Keratinocyte (primary cell): ENCODE results near the gene RRP1. TPM values are rescaled to one million over a fixed set of nuclear protein-coding genes. Genes with fewer than 3 reads are reported as not detected.

ENCODE experiments used
- DNase-seq: peaks from one replicate; pipeline ENCODE4 v3.0.0-alpha.2; 2011; ENCODE audit warnings: low read depth, missing footprints, low spot score
- FAIRE-seq: peaks from 2 replicates; lab custom pipeline; 2011; peaks lifted over from hg19 to GRCh38; lab: Jason Lieb, UNC
- H2AFZ ChIP-seq: 2 replicates; pipeline ENCODE4 v1.6.0; 2012; ENCODE audit warnings: low read length, control low read depth, inconsistent platforms; ENCODE audit not compliant: control insufficient read depth
- H3K27ac ChIP-seq: 2 replicates; pipeline ENCODE4 v1.5.1; 2011; ENCODE audit warnings: low read length; ENCODE audit not compliant: control insufficient read depth, insufficient read depth
- H3K27me3 ChIP-seq: 3 replicates; pipeline ENCODE4 v1.6.0; 2011; ENCODE audit warnings: low read length; ENCODE audit not compliant: control insufficient read depth, insufficient read depth; ENCODE audit errors: extremely low read depth
- H3K36me3 ChIP-seq, 2 experiments: 2 replicates in 1 of 2; 3 replicates in 1 of 2; pipeline ENCODE4 v1.5.1; 2011; ENCODE audit warnings: low read length in 2 of 2, mild to moderate bottlenecking in 1 of 2; ENCODE audit not compliant: control insufficient read depth in 2 of 2, insufficient read depth in 2 of 2; ENCODE audit errors: extremely low read depth in 1 of 2
- H3K4me1 ChIP-seq: 3 replicates; pipeline ENCODE4 v1.5.1; 2011; ENCODE audit warnings: low read length; ENCODE audit not compliant: control insufficient read depth, insufficient read depth; ENCODE audit errors: extremely low read depth
- H3K4me2 ChIP-seq: 3 replicates; pipeline ENCODE4 v1.6.0; 2011; ENCODE audit warnings: low read depth, low read length; ENCODE audit not compliant: control insufficient read depth, insufficient read depth; ENCODE audit errors: extremely low read depth
- H3K4me3 ChIP-seq, 3 experiments: fragments of 200-600 bp in 1 of 3; sonication (generic) in 1 of 3; 2 replicates in 2 of 3; 3 replicates in 1 of 3; pipeline ENCODE4 v1.5.1; 2011 to 2016; ENCODE audit warnings: low read length in 3 of 3, mild to moderate bottlenecking in 3 of 3, control low read depth in 2 of 3, inconsistent platforms in 1 of 3, low read depth in 1 of 3, mixed read lengths in 1 of 3, mixed run types in 1 of 3, moderate library complexity in 1 of 3; ENCODE audit not compliant: control insufficient read depth in 2 of 3, insufficient read depth in 2 of 3; ENCODE audit errors: extremely low read depth in 1 of 3
- H3K79me2 ChIP-seq: 2 replicates; pipeline ENCODE4 v1.6.0; 2012; ENCODE audit warnings: low read length; ENCODE audit not compliant: control insufficient read depth, insufficient read depth
- H3K9ac ChIP-seq: 3 replicates; pipeline ENCODE4 v1.6.0; 2011; ENCODE audit warnings: low read length; ENCODE audit not compliant: control insufficient read depth, insufficient read depth; ENCODE audit errors: extremely low read depth
- H3K9me1 ChIP-seq: 3 replicates; pipeline ENCODE4 v1.6.0; 2011; ENCODE audit warnings: low read length; ENCODE audit not compliant: control insufficient read depth, insufficient read depth; ENCODE audit errors: extremely low read depth
- H3K9me3 ChIP-seq: 2 replicates; pipeline ENCODE4 v1.5.1; 2012; ENCODE audit warnings: low read depth, low read length; ENCODE audit not compliant: control insufficient read depth
- H4K20me1 ChIP-seq: 3 replicates; pipeline ENCODE4 v1.6.0; 2011; ENCODE audit warnings: low read length; ENCODE audit not compliant: control insufficient read depth, insufficient read depth; ENCODE audit errors: extremely low read depth
- CTCF ChIP-seq, 3 experiments: IDR thresholded peaks in 1 of 3; conservative IDR thresholded peaks in 1 of 3; optimal IDR thresholded peaks in 1 of 3; 2 replicates in 2 of 3; 3 replicates in 1 of 3; pipeline versions ENCODE3 to v1.5.1; 2011; ENCODE audit warnings: low read length in 3 of 3, mild to moderate bottlenecking in 3 of 3, moderate library complexity in 2 of 3, control low read depth in 1 of 3, inconsistent platforms in 1 of 3; ENCODE audit not compliant: insufficient read depth in 2 of 3; ENCODE audit errors: extremely low read depth in 1 of 3
- EZH2 ChIP-seq: IDR thresholded peaks from one replicate; pipeline ENCODE4 v1.6.1; 2012; ENCODE audit warnings: inconsistent platforms, mild to moderate bottlenecking, low read length, moderate library complexity
- dilution Hi-C: fragments of 300-500 bp; cut with MboI; formaldehyde crosslinking; loops from one replicate; pipeline ENCODE4 v1.7.0; 2020; ENCODE audit warnings: low sequenced_read_pairs; ENCODE audit not compliant: extremely low pct_ligation_motif_present
- polyA plus RNA-seq, 5 experiments: library from polyadenylated mRNA; depleted of rRNA in 3 of 5; stranded (reverse) in 3 of 5; stranded (forward) in 1 of 5; unstranded in 1 of 5; fragments of >200 nt; gene quantifications; 1 replicate in 1 of 5; 2 replicates in 3 of 5; 3 replicates in 1 of 5; pipeline versions ENCODE4 v1.2.1 to v1.2.3, GENCODE V29; 2011 to 2012; ENCODE audit warnings: missing spikeins in 2 of 5, low read depth in 1 of 5, low replicate concordance in 1 of 5

Gene RRP1
- polyA plus RNA-seq, 1 donor (not counting 4 experiments of a cell fraction or from before 2014, with no cell fraction given) = 25.0 TPM

- Histone ChIP-seq H3K9me1 (no peaks in the 10 kb centered on the region), H3K27me3 (no peaks in the 10 kb centered on the region), H2AFZ (no peak overlapping the region), H3K79me2 (peaks cover 7% of the 10 kb centered on the region), H3K27ac (no peak overlapping the region), H3K4me1 (no peaks in the 10 kb centered on the region), H3K4me2 (no peak overlapping the region), H3K9ac (no peak overlapping the region), H3K9me3 (no peaks in the 10 kb centered on the region), H3K4me3 (no peak overlapping the region), H4K20me1 (no peaks in the 10 kb centered on the region), H3K36me3 (peaks cover 55 to 69% of the 10 kb centered on the region in 2 experiments)
- no peak for FAIRE-seq
- DNase-seq = no peak
- no peak for TF ChIP-seq CTCF (optimal IDR thresholded peaks at IDR 0.05 in 1 of 3, IDR thresholded peaks at IDR 0.05 in 1 of 3, conservative IDR thresholded peaks at IDR 0.05 in 1 of 3; ENCODE audit: extremely low read depth in 1 of 3, insufficient read depth in 2 of 3, low read length in 3 of 3)
- TF ChIP-seq EZH2 = no peak
- dilution Hi-C loops = no loop called here
Observed at GRCh38 chr21:43799301-43799840, 10.0 kb downstream of the RRP1 start.

DNA sequence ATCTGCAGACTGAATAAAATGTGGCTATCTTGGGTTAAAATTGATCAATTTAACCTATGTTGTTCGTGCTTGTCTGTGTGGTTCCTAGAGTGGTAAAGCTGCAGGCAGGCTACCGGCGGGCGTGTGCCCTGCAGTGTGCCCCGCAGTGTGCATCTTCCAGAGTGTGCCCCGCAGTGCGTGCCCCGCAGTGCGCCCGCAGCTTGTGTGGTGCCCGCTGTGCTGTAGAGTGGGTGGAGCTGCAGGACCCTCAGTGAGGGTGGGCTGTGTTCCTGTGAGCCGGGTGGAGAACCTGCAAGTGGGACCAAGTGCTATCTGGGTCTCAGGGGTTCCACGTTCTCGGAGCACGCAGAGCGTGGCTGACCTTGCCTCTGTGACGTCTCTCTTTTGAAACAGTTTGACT is 10.7 kb downstream of the RRP1 start:
- DNase-seq (no peak), FAIRE-seq (no peak)
- Histone ChIP-seq H3K36me3 (peaks cover 49 to 62% of the 10 kb centered on the region in 2 experiments), H3K9ac (no peak overlapping the region), H2AFZ (no peak overlapping the region), H3K79me2 (no peaks in the 10 kb centered on the region), H3K9me1 (no peaks in the 10 kb centered on the region), H3K4me1 (no peaks in the 10 kb centered on the region), H3K9me3 (no peaks in the 10 kb centered on the region), H3K4me3 (no peak overlapping the region), H3K27ac (no peak overlapping the region), H3K27me3 (no peaks in the 10 kb centered on the region), H3K4me2 (no peak overlapping the region), H4K20me1 (no peaks in the 10 kb centered on the region)
- dilution Hi-C loops = no loop called here
- TF ChIP-seq CTCF (optimal IDR thresholded peaks at IDR 0.05 in 1 of 3, IDR thresholded peaks at IDR 0.05 in 1 of 3, conservative IDR thresholded peaks at IDR 0.05 in 1 of 3; ENCODE audit: extremely low read depth in 1 of 3, insufficient read depth in 2 of 3, low read length in 3 of 3) = no peak
- TF ChIP-seq EZH2 = no peak
